A673 (cell line): Measurements from ENCODE around the gene SLMAP.

Experiments
- EZH2 ChIP-seq: fragments of 200-600 bp; sonication (generic); IDR thresholded peaks from 2 replicates; pipeline ENCODE4 v1.6.1; 2017; ENCODE audit warnings: borderline replicate concordance, low read depth, mild to moderate bottlenecking, mixed read lengths, antibody characterized with exemption, low read length; ENCODE audit not compliant: poor library complexity, severe bottlenecking
- TF ChIP-seq, protein P1 (sequence below): fragments of 300-800, 200-600 bp; sonication (generic); conservative IDR thresholded peaks from 2 replicates; pipeline ENCODE4 v1.5.1; 2017; ENCODE audit warnings: low read depth, mild to moderate bottlenecking, antibody characterized with exemption, low read length, moderate library complexity, mixed read lengths

DNA sequence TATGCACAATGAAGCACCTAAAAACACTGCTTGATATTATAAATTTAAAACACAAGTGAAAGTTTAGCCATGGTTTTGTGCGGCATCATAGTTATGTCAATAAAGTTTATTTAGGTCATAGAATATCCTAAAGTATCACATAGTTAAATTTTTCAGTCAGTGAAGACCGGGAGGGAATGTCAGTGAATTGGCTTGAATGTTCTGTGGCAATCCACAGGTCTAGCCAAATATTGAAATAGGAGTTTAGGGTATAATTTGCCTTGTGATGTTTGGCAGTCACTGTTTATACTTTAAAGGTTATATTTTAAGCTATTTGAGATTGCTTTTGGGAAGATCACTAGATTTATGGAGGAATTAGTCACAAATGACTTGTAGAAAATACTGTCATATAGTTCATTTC, 172.4 kb downstream of the SLMAP start:
- TF ChIP-seq, protein P1, sequence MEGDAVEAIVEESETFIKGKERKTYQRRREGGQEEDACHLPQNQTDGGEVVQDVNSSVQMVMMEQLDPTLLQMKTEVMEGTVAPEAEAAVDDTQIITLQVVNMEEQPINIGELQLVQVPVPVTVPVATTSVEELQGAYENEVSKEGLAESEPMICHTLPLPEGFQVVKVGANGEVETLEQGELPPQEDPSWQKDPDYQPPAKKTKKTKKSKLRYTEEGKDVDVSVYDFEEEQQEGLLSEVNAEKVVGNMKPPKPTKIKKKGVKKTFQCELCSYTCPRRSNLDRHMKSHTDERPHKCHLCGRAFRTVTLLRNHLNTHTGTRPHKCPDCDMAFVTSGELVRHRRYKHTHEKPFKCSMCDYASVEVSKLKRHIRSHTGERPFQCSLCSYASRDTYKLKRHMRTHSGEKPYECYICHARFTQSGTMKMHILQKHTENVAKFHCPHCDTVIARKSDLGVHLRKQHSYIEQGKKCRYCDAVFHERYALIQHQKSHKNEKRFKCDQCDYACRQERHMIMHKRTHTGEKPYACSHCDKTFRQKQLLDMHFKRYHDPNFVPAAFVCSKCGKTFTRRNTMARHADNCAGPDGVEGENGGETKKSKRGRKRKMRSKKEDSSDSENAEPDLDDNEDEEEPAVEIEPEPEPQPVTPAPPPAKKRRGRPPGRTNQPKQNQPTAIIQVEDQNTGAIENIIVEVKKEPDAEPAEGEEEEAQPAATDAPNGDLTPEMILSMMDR, result no peak
- TF ChIP-seq EZH2, result no peak
